HG03469 (cell line): Measurements from ENCODE around the gene SRRM3.
"Not testable (repeated sequence)": the region's sequence is repeated elsewhere in the genome, so short reads cannot be mapped to it uniquely, and the experiment has no call there.

ENCODE experiments used
- ATAC-seq: cut with Tn5 transposase; IDR thresholded peaks from one replicate; pipeline ENCODE4 v1.9.1; 2021; ENCODE audit warnings: mild to moderate bottlenecking, moderate library complexity, moderate number of reproducible peaks; ENCODE audit not compliant: unreplicated experiment

Gene SRRM3, protein sequence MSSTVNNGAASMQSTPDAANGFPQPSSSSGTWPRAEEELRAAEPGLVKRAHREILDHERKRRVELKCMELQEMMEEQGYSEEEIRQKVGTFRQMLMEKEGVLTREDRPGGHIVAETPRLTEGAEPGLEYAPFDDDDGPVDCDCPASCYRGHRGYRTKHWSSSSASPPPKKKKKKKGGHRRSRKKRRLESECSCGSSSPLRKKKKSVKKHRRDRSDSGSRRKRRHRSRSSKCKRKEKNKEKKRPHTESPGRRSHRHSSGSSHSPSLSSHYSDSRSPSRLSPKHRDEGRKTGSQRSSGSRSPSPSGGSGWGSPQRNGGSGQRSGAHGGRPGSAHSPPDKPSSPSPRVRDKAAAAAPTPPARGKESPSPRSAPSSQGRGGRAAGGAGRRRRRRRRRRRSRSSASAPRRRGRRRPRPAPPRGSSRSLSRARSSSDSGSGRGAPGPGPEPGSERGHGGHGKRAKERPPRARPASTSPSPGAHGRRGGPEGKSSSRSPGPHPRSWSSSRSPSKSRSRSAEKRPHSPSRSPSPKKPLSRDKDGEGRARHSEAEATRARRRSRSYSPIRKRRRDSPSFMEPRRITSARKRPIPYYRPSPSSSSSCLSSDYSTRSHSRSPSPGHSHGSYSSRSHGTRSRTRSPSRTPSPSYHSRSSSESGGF

DNA sequence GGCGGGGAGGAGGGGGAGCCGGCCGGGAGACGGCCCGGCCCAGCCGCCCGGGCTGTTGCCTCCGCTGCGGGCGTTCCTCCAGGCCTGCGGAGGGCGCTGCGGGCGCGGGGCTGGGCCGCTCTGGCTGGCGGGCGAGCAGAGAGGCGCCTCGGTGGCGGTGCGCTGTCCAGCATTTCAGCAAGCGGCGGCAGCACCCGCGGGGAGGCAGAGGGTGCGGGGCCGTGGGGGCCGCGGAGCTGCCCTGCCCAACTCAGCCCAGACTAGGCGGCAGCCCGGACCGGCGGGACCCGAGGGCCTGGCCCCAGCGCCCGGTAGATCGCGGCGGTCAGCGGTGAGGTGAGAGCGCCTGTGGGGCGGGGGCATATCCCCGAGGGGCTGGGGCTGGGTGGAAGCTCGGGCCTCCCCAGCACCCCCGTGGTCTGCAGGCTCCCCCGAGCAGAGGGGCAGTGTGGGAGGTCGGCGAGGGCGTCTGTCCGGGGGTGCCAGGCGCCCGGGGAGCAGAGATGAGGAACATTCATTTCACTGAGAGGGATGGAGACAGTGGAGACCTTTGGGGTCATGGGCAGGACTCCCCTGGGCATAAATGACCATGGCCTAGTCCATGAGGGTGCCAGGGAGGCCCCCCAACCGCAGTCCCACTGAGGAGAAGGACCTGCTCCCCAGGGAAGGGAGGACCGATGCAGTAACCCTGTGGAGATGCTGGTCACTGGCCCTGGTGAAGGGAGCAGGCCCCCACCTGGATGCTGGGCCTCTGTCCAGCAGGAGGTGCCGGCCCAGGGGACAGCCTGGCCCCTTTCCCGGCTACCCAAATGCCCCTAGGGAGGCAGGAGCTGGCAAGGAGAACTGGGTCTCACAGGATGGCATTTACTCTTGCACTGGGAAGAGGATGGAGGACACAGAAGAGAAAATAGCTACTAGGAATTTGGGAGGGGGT, at the start of gene SRRM3:
TSS of gene SRRM3 (plus strand) at position 165 of the 934 bp plus-strand sequence. CDS start 33,171 bp downstream, outside the sequence.
- no peak for ATAC-seq

- no peak for ATAC-seq
These were observed 49.8 kb upstream of the SRRM3 start for GRCh38 chr7:76151932-76152331.

DNA sequence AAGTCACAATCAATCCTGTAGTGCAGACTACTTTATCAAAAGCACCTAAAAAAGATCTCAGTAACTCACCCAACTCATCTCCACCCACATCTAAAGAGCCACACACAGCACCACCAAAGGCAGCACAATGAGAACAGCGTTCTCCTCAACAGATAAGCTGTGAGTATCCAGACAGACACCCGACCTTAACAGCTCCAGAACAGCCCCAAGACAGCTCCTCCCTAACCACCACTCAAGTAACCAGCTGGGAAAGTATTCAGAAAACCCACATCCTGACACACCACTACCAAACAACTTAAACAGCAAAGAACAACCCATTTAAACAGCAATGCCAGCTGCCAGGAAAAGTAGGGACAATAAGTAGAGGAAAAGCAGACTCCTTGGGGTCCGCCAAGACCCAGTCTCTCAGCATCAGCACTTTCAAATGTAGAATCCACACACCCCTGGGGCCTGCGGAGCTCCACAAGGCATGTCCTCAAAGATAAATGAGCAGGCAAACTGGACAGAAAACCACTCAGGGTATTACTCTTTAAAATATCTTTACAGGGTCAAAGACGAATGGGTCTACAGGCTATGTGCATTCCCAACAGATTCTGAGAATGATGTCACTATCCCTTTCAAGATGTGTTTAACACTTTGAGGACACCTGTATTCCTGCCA, 48.0 kb upstream of the SRRM3 start:
- ATAC-seq = not testable (repeated sequence)

DNA sequence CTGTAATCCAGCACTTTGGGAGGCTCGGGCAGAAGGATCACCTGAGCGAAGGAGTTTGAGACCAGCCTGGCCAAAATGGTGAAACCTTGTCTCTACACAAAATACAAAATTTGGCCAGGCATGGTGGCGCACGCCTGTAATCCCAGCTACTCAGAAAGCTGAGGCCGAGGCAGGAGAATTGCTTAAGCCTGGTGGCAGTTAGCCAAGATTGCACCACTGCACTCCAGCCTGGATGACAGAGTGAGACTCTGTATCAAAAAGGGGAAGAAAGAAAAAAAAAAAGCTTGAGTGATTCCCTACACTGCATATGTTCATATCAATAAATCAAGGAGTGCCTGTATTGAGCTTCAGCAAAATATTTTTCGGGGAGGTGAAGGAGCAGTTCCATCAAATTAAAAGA, 45.8 kb upstream of the SRRM3 start:
- ATAC-seq = no peak

DNA sequence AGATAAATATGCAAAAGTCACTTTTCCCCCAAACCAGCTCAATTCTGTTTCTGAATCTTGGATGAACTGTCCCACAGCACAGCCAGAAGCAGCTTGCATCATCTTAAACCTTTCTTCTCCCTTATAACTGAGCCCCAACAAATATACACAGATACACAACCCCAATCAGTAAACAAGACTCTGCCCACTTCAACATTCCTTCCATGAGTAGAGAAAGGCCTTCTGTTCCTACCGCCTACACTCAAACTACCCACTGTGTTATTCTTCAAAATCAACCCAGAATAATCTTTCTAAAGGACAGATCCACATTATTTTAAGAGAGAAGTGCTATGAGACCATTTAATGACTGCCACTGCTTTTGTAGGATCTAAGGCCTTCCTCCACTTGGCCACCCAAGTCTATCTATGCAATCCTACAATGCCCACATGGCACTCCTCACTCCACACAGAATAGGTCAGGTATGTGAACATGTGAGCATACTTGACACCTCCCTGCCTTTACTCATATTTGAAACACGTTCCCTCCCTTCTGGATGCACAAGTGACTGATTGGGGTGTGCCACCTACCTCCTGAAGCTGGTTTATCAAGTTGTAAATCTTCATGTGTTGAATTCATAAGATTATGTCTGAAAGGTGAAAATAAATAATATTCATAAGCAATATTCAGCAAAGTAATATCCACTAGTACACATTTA, 44.6 kb upstream of the SRRM3 start:
- not testable (repeated sequence) for ATAC-seq

DNA sequence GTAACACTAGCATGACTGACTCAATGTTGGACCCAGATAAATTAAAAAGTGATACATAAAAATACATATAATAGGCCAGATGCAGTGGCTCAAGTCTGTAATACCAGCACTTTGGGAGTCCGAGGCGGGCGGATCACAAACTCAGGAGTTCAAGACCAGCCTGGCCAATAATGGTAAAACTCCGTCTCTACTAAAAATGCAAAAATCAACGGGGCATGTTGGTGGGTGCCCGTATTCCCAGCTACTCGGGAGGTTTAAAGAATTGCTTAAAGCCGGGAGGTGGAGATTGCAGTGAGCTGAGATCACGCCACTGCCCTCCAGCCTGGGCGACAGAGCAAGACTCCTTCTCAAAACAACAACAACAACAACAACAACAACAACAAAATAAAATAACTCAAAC, 43.3 kb upstream of the SRRM3 start:
- not testable (repeated sequence) for ATAC-seq

GRCh38 chr7:76162416-76163170, 39.1 kb upstream of the SRRM3 start:
- ATAC-seq = not testable (repeated sequence)

DNA sequence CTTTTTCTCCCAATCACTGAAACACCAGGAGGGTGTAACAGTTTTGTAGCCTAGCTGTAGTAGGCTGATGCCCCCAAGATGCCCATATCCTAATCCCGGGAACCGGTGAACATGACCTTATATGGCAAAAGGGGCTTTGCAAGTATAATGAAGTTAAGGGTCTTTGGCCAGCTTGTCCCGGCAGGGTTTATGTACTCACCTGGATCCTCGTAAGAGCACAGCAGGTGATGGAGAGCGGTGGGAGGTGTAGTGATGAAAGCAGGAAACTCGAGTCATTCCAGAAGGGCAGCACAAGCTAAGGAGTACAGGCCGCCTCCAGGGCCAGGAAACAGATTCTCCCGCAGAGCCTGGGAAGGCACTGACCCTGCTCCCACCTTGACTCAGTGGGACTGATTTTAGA, 37.9 kb upstream of the SRRM3 start:
- ATAC-seq = not testable (repeated sequence)

DNA sequence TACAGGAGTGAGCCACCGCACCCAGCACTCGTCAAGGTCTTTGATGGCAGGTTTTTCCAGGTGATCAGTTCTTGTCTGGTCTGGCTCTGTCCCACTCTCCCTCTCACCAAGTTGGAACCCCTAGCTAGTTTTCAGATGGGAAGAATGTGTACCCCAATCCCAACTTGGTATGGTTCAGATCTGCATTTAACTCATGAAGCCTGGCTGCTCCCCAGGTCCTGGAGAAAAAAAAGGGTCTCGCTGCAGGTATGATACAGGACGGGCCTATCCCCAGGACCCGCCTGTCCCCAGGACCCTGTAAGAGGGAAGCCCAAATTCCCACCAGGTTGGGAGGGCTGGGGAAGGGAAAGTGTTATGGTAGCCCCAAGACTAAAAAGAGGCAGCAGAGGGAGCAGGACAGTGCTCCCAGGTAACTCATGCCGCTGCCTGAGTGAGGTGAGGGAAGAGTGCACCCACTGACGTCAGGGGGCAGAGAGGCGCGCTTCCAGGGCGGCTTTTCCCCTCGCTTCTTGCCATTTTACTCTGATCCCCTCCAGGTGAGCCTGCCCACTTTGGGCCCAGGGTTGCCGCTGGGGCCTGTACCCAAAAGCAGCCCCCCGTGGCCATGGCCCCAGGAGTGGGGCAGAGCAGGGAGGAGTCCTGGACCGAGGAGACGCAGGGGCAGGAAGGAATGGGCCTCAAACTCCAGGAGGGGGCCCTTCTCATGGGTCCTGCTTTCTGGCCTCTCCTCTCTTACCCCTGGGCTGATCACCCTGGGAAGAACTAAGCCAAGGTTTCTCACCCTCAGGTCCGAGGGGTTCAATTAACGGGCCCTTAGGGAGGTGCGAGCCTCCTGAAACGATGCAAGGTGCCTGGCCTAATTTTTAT, 36.4 kb upstream of the SRRM3 start:
- no peak for ATAC-seq

DNA sequence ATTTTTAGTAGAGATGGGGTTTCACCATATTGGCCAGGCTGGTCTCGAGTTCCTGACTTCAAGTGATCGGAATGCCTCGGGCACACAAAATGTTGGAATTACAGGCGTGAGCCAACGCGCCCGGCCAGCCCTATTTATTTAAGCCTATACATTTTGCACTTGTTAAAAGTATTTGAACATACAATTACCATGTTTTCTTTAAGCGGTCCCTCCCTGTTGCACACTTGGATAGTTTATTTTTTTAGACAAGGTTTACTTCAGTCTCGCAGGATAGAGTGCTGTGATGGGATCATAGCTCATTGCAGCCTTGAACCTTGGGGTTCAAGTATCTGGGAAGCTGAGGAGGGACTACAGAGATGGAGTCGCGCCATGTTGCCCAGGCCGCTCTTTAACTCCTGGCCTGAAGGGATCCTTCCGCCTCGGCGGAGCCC, 35.7 kb upstream of the SRRM3 start:
- no peak for ATAC-seq

GRCh38 chr7:76166404-76167255, 35.1 kb upstream of the SRRM3 start:
- peak; percentile 78 for ATAC-seq

- no peak for ATAC-seq
These were observed 28.0 kb upstream of the SRRM3 start for GRCh38 chr7:76173566-76174205.

DNA sequence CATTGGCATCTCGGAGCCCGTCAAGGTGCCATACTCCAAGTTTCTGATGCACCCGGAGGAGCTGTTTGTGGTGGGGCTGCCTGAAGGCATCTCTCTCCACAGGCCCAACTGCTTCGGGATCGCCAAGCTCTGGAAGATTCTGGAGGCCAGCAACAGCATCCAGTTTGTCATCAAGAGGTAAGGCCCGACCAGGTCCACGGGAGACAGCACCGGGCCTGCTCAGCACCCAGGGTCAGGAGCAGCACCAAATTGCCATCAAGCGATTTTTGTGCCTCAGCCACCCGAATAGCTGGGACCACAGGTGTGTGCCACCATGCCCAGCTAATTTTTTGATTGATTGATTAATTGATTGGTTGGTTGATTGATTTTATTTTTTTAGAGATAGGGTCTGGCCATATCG, 24.7 kb upstream of the SRRM3 start:
- ATAC-seq = not testable (repeated sequence)

DNA sequence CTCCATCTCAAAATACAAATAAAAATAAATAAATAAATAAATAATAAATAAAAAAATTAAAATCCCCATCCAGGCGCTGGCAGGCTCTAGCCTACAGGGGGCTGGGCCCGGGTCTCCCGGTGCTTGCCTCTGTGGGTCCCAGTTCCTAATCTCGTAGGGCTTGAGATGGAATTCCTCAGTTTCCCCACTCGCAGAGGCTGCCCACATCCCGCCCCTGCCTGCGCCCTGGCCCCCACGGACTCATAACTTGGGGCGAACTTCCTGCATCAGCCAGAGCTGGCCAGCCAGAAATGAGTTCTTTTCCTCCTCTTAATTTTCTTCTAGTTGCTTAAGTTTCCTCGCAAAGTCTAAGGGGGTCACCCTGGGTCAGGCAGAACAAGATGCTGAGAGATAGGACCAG, 22.0 kb upstream of the SRRM3 start:
- no peak for ATAC-seq

DNA sequence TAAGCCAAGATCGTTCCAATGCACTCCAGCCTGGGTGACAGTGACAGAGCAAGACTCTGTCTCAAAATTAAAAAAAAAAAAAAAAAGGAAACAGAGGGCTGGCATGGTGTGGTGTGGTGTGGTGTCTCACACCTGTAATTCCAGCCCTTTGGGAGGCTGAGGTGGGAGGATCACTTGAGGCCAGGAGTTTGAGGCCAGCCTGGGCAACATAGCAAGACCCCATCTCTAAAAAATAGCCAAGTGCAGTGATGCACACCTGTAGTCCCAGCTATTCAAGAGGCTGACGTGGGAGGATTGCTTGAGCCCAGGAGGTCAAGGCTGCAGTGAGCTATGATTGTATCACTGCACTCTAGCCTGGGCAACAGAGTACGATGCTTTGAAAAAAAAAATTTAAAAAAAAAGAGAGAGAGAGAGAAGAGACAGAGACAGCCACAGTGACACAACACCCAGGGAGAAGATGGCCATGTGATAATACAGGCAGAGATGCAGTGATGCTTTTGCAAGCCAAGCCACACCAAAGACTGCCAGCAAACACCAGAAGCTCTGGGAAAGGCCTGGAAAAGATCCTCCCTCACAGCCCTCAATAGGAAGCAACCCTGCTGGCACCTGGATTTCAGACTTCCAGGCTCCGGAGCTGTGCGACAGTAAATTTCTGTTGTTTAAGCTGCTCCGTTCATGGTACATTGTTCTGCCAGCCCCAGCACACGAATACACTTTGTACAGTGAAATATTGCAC, 19.3 kb upstream of the SRRM3 start:
- no peak for ATAC-seq

DNA sequence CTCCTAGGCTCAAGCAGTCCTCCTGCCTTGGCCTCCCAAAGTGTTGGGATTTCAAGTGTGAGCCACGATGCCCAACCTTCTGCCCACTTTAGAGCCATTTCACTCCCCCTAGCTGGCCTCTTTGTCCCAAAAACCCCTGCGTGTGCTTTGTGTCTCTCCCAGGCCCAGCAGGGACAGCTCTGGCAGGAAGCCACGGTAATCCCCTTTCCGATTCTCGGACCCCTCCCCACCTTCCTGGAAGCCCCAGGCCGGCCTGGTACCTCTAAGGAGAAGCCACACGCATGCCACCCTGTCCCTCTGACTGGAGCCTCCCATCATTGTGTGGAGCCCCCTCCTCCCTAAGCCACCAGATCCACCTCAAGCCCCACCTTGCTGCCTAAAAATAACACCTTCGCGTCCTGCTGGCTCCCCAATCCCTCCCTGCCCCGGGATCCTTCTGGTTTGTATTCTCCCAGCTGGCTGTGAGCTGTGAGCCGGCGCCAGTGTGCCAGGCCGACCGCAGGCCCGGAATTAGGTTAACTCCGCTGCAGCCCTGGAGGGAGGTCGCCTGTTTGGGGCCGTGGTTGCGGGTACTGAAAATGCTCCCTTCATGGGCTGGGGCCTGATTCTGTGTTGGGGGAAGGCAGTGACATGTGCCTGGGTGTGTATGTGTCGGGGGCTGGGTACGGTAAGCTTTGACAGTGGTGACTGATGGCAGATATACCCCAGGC, 16.4 kb upstream of the SRRM3 start:
- ATAC-seq = no peak
